ENCODE data around the gene SERPING1. TPM values are rescaled to one million over a fixed set of nuclear protein-coding genes. Genes with fewer than 3 reads are reported as not detected.
A peak's percentile ranks its signal among the peaks of the same experiment; 100 is the strongest.

The SERPING1 gene
- total RNA-seq, 2 experiments from 2014 or later: 0.45 to 0.61 TPM

GRCh38 chr11:57653163-57653562 is 55.7 kb downstream of the SERPING1 start:
- ATAC-seq (ENCODE audit: low read depth): no peak
- peak overlapping the region; percentile 57 for H3K27ac Mint-ChIP-seq

GRCh38 chr11:57656885-57657193 is 59.4 kb downstream of the SERPING1 start:
- H3K4me3 Mint-ChIP-seq: peak overlapping the region; percentile 98
- DNase-seq: no peak
- peak overlapping the region; percentile 92 for H3K27ac Mint-ChIP-seq
- H3K27me3 Mint-ChIP-seq: no peaks in the 10 kb centered on the region
- no peaks in the 10 kb centered on the region for H3K9me3 Mint-ChIP-seq
- H3K4me1 Mint-ChIP-seq: peaks cover 29% of the 10 kb centered on the region
- no peak for ATAC-seq (ENCODE audit: low read depth)
- POLR2A ChIA-PET: interaction anchor here (1.6 to 2.7 kb wide), 2 partner anchors 10 to 89 kb away, joined by 5 to 12 read pairs; partner anchors contain the start of gene UBE2L6
- H3K36me3 Mint-ChIP-seq: peaks cover 11% of the 10 kb centered on the region

More at GRCh38 chr11:57653163-57653562, 55.7 kb downstream of the SERPING1 start:
- Mint-ChIP-seq H3K36me3 (peaks cover 2% of the 10 kb centered on the region), H3K27me3 (peaks cover 13% of the 10 kb centered on the region), H3K4me1 (peaks cover 41% of the 10 kb centered on the region), H3K9me3 (no peaks in the 10 kb centered on the region), H3K4me3 (peak overlapping the region; percentile 66)
- POLR2A ChIA-PET: interaction anchor here (0.7 to 2.0 kb wide), 3 partner anchors 12 to 86 kb away, joined by 3 to 4 read pairs (median 3); partner anchors contain the start of gene UBE2L6
- DNase-seq: no peak

GRCh38 chr11:57657194-57658022 is 59.9 kb downstream of the SERPING1 start, which contains the start of gene CLP1:
TSS of gene CLP1 (plus strand) at chr11:57657762. CDS start at chr11:57659477, 1,715 bp downstream.
- H3K27ac Mint-ChIP-seq: peak within 1 kb of the TSS; percentile 92
- H3K36me3 Mint-ChIP-seq: peaks cover 11% of the 10 kb centered on the region
- peak within 1 kb of the TSS; percentile 98 for H3K4me3 Mint-ChIP-seq
- H3K27me3 Mint-ChIP-seq: no peaks in the 10 kb centered on the region
- DNase-seq (peak; percentile 95), ATAC-seq (ENCODE audit: low read depth) (peak; percentile 96)
- H3K9me3 Mint-ChIP-seq: no peaks in the 10 kb centered on the region
- peaks cover 29% of the 10 kb centered on the region for H3K4me1 Mint-ChIP-seq
- POLR2A ChIA-PET: interaction anchor here (0.9 to 2.7 kb wide), 3 partner anchors 9 to 89 kb away, joined by 3 to 12 read pairs (median 5); partner anchors contain the start of gene UBE2L6

GRCh38 chr11:57658023-57658361 is 60.5 kb downstream of the SERPING1 start:
- DNase-seq (no peak), ATAC-seq (ENCODE audit: low read depth) (no peak)
- H3K36me3 Mint-ChIP-seq: peaks cover 11% of the 10 kb centered on the region
- peak overlapping the region; percentile 98 for H3K4me3 Mint-ChIP-seq
- POLR2A ChIA-PET: interaction anchor here (0.9 to 2.7 kb wide), 3 partner anchors 9 to 90 kb away, joined by 3 to 12 read pairs (median 5); partner anchors contain the start of gene UBE2L6
- H3K27ac Mint-ChIP-seq: peak overlapping the region; percentile 92
- H3K27me3 Mint-ChIP-seq: no peaks in the 10 kb centered on the region
- H3K4me1 Mint-ChIP-seq: peaks cover 24% of the 10 kb centered on the region
- H3K9me3 Mint-ChIP-seq: no peaks in the 10 kb centered on the region

GRCh38 chr11:57659669-57660068 is 62.2 kb downstream of the SERPING1 start:
- Mint-ChIP-seq H3K27me3 (no peaks in the 10 kb centered on the region), H3K36me3 (peaks cover 11% of the 10 kb centered on the region), H3K4me3 (no peak overlapping the region), H3K27ac (no peak overlapping the region), H3K9me3 (no peaks in the 10 kb centered on the region), H3K4me1 (peaks cover 19% of the 10 kb centered on the region)
- POLR2A ChIA-PET: no interaction called here
- ATAC-seq (ENCODE audit: low read depth) (no peak), DNase-seq (no peak)

- H3K36me3 Mint-ChIP-seq: peaks cover 9% of the 10 kb centered on the region
- no peaks in the 10 kb centered on the region for H3K9me3 Mint-ChIP-seq
- no peak for DNase-seq
- ATAC-seq (ENCODE audit: low read depth): no peak
- H3K4me3 Mint-ChIP-seq: no peak overlapping the region
- H3K27ac Mint-ChIP-seq: no peak overlapping the region
- no peaks in the 10 kb centered on the region for H3K27me3 Mint-ChIP-seq
- POLR2A ChIA-PET: no interaction called here
- H3K4me1 Mint-ChIP-seq: peaks cover 16% of the 10 kb centered on the region
Observed at GRCh38 chr11:57662893-57663292, 65.4 kb downstream of the SERPING1 start.

- POLR2A ChIA-PET: interaction anchor here (0.7 kb wide), 1 partner anchor 218 kb away, joined by 3 read pairs; no protein-coding TSS in a partner anchor
- Mint-ChIP-seq H3K4me3 (no peak overlapping the region), H3K27ac (no peak overlapping the region), H3K9me3 (no peaks in the 10 kb centered on the region), H3K27me3 (no peaks in the 10 kb centered on the region), H3K36me3 (peaks cover 7% of the 10 kb centered on the region), H3K4me1 (peaks cover 11% of the 10 kb centered on the region)
- DNase-seq (no peak), ATAC-seq (ENCODE audit: low read depth) (no peak)
Observed at GRCh38 chr11:57663975-57664374, 66.5 kb downstream of the SERPING1 start.

Small RNAs within 50 kb of the gene (microRNA-seq; reads per million reads assigned to microRNA genes)
- gene MIR130A: 1,304 reads per million, percentile 81 among the genes with 10 or more reads in this experiment

Other genes starting within 250 kb of the SERPING1 start
- not detected for gene PRG3, start 216.5 kb upstream of the SERPING1 start, total RNA-seq
- gene PRG2, start 207.0 kb upstream of the SERPING1 start, total RNA-seq: under 1 TPM in 1 of 2 experiments, not detected in 1; 0.25 TPM
- 10 to 100 TPM; 67.4 to 67.8 TPM for gene SLC43A3, start 170.6 kb upstream of the SERPING1 start, total RNA-seq
- gene RTN4RL2, start 137.2 kb upstream of the SERPING1 start, total RNA-seq: 1 to 10 TPM in 1 of 2 experiments, under 1 TPM in 1; 0.96 to 1.6 TPM
- gene SLC43A1, start 82.0 kb upstream of the SERPING1 start, total RNA-seq: 10 to 100 TPM; 28.2 to 28.8 TPM
- gene TIMM10, start 66.9 kb upstream of the SERPING1 start, total RNA-seq: 10 to 100 TPM; 44.0 to 48.1 TPM
- not detected for gene SMTNL1, start 60.1 kb upstream of the SERPING1 start, total RNA-seq
- gene UBE2L6, start 30.0 kb upstream of the SERPING1 start, total RNA-seq: 100 to 1,000 TPM; 220 to 221 TPM
- 1 to 10 TPM; 6.9 to 7.1 TPM for gene YPEL4, start 52.2 kb downstream of the SERPING1 start, total RNA-seq
- 10 to 100 TPM; 17.3 to 18.2 TPM for gene CLP1, start 60.1 kb downstream of the SERPING1 start, total RNA-seq
- gene ZDHHC5, start 70.4 kb downstream of the SERPING1 start, total RNA-seq: 10 to 100 TPM; 76.3 to 78.4 TPM
- gene MED19, start 114.5 kb downstream of the SERPING1 start, total RNA-seq: 10 to 100 TPM; 13.1 to 14.0 TPM
- gene TMX2, start 114.9 kb downstream of the SERPING1 start, total RNA-seq: 10 to 100 TPM; 61.6 to 64.7 TPM
- gene SELENOH, start 143.8 kb downstream of the SERPING1 start, total RNA-seq: 100 to 1,000 TPM; 176 to 178 TPM
- gene BTBD18, start 154.1 kb downstream of the SERPING1 start, total RNA-seq: not detected
- 10 to 100 TPM in 1 of 2 experiments, 1 to 10 TPM in 1; 9.3 to 11.2 TPM for gene CTNND1, start 164.1 kb downstream of the SERPING1 start, total RNA-seq